Keratinocyte (primary cell): ENCODE data around the gene GSTM4. TPM values are rescaled to one million over a fixed set of nuclear protein-coding genes. Genes with fewer than 3 reads are reported as not detected.

Experiments
- DNase-seq: peaks from one replicate; pipeline ENCODE4 v3.0.0-alpha.2; 2011; ENCODE audit warnings: low read depth, missing footprints, low spot score
- FAIRE-seq: peaks from 2 replicates; lab custom pipeline; 2011; peaks lifted over from hg19 to GRCh38; lab: Jason Lieb, UNC
- H2AFZ ChIP-seq: 2 replicates; pipeline ENCODE4 v1.6.0; 2012; ENCODE audit warnings: low read length, control low read depth, inconsistent platforms; ENCODE audit not compliant: control insufficient read depth
- H3K27ac ChIP-seq: 2 replicates; pipeline ENCODE4 v1.5.1; 2011; ENCODE audit warnings: low read length; ENCODE audit not compliant: control insufficient read depth, insufficient read depth
- H3K27me3 ChIP-seq: 3 replicates; pipeline ENCODE4 v1.6.0; 2011; ENCODE audit warnings: low read length; ENCODE audit not compliant: control insufficient read depth, insufficient read depth; ENCODE audit errors: extremely low read depth
- H3K36me3 ChIP-seq, 2 experiments: 2 replicates in 1 of 2; 3 replicates in 1 of 2; pipeline ENCODE4 v1.5.1; 2011; ENCODE audit warnings: low read length in 2 of 2, mild to moderate bottlenecking in 1 of 2; ENCODE audit not compliant: control insufficient read depth in 2 of 2, insufficient read depth in 2 of 2; ENCODE audit errors: extremely low read depth in 1 of 2
- H3K4me1 ChIP-seq: 3 replicates; pipeline ENCODE4 v1.5.1; 2011; ENCODE audit warnings: low read length; ENCODE audit not compliant: control insufficient read depth, insufficient read depth; ENCODE audit errors: extremely low read depth
- H3K4me2 ChIP-seq: 3 replicates; pipeline ENCODE4 v1.6.0; 2011; ENCODE audit warnings: low read depth, low read length; ENCODE audit not compliant: control insufficient read depth, insufficient read depth; ENCODE audit errors: extremely low read depth
- H3K4me3 ChIP-seq, 3 experiments: fragments of 200-600 bp in 1 of 3; sonication (generic) in 1 of 3; 2 replicates in 2 of 3; 3 replicates in 1 of 3; pipeline ENCODE4 v1.5.1; 2011 to 2016; ENCODE audit warnings: low read length in 3 of 3, mild to moderate bottlenecking in 3 of 3, control low read depth in 2 of 3, inconsistent platforms in 1 of 3, low read depth in 1 of 3, mixed read lengths in 1 of 3, mixed run types in 1 of 3, moderate library complexity in 1 of 3; ENCODE audit not compliant: control insufficient read depth in 2 of 3, insufficient read depth in 2 of 3; ENCODE audit errors: extremely low read depth in 1 of 3
- H3K79me2 ChIP-seq: 2 replicates; pipeline ENCODE4 v1.6.0; 2012; ENCODE audit warnings: low read length; ENCODE audit not compliant: control insufficient read depth, insufficient read depth
- H3K9ac ChIP-seq: 3 replicates; pipeline ENCODE4 v1.6.0; 2011; ENCODE audit warnings: low read length; ENCODE audit not compliant: control insufficient read depth, insufficient read depth; ENCODE audit errors: extremely low read depth
- H3K9me1 ChIP-seq: 3 replicates; pipeline ENCODE4 v1.6.0; 2011; ENCODE audit warnings: low read length; ENCODE audit not compliant: control insufficient read depth, insufficient read depth; ENCODE audit errors: extremely low read depth
- H3K9me3 ChIP-seq: 2 replicates; pipeline ENCODE4 v1.5.1; 2012; ENCODE audit warnings: low read depth, low read length; ENCODE audit not compliant: control insufficient read depth
- H4K20me1 ChIP-seq: 3 replicates; pipeline ENCODE4 v1.6.0; 2011; ENCODE audit warnings: low read length; ENCODE audit not compliant: control insufficient read depth, insufficient read depth; ENCODE audit errors: extremely low read depth
- CTCF ChIP-seq, 3 experiments: IDR thresholded peaks in 1 of 3; conservative IDR thresholded peaks in 1 of 3; optimal IDR thresholded peaks in 1 of 3; 2 replicates in 2 of 3; 3 replicates in 1 of 3; pipeline versions ENCODE3 to v1.5.1; 2011; ENCODE audit warnings: low read length in 3 of 3, mild to moderate bottlenecking in 3 of 3, moderate library complexity in 2 of 3, control low read depth in 1 of 3, inconsistent platforms in 1 of 3; ENCODE audit not compliant: insufficient read depth in 2 of 3; ENCODE audit errors: extremely low read depth in 1 of 3
- EZH2 ChIP-seq: IDR thresholded peaks from one replicate; pipeline ENCODE4 v1.6.1; 2012; ENCODE audit warnings: inconsistent platforms, mild to moderate bottlenecking, low read length, moderate library complexity
- dilution Hi-C: fragments of 300-500 bp; cut with MboI; formaldehyde crosslinking; loops from one replicate; pipeline ENCODE4 v1.7.0; 2020; ENCODE audit warnings: low sequenced_read_pairs; ENCODE audit not compliant: extremely low pct_ligation_motif_present
- polyA plus RNA-seq, 5 experiments: library from polyadenylated mRNA; depleted of rRNA in 3 of 5; stranded (reverse) in 3 of 5; stranded (forward) in 1 of 5; unstranded in 1 of 5; fragments of >200 nt; gene quantifications; 1 replicate in 1 of 5; 2 replicates in 3 of 5; 3 replicates in 1 of 5; pipeline versions ENCODE4 v1.2.1 to v1.2.3, GENCODE V29; 2011 to 2012; ENCODE audit warnings: missing spikeins in 2 of 5, low read depth in 1 of 5, low replicate concordance in 1 of 5

GSTM4 gene
- polyA plus RNA-seq, 1 donor (not counting 4 experiments of a cell fraction or from before 2014, with no cell fraction given) = 15.9 TPM

GRCh38 chr1:109610609-109611307 lies 45.1 kb upstream of the GSTM4 start:
- Histone ChIP-seq H3K9ac (no peak overlapping the region), H3K4me2 (no peak overlapping the region)

GRCh38 chr1:109611308-109611990 lies 44.5 kb upstream of the GSTM4 start:
- Histone ChIP-seq H3K27me3 (no peaks in the 10 kb centered on the region), H4K20me1 (no peaks in the 10 kb centered on the region), H3K4me1 (peaks cover 9% of the 10 kb centered on the region), H3K79me2 (no peaks in the 10 kb centered on the region), H3K9me1 (no peaks in the 10 kb centered on the region), H2AFZ (no peak overlapping the region), H3K9me3 (no peaks in the 10 kb centered on the region), H3K27ac (no peak overlapping the region), H3K4me3 (no peak overlapping the region), H3K36me3 (no peaks in the 10 kb centered on the region), H3K4me2 (no peak overlapping the region), H3K9ac (no peak overlapping the region)
- FAIRE-seq = no peak
- DNase-seq = no peak
- dilution Hi-C loops = no loop called here
- TF ChIP-seq CTCF (optimal IDR thresholded peaks at IDR 0.05 in 1 of 3, IDR thresholded peaks at IDR 0.05 in 1 of 3, conservative IDR thresholded peaks at IDR 0.05 in 1 of 3; ENCODE audit: extremely low read depth in 1 of 3, insufficient read depth in 2 of 3, low read length in 3 of 3) (no peak), EZH2 (no peak)

More at GRCh38 chr1:109610609-109611307, 45.1 kb upstream of the GSTM4 start:
- TF ChIP-seq EZH2 (no peak), CTCF (optimal IDR thresholded peaks at IDR 0.05 in 1 of 3, IDR thresholded peaks at IDR 0.05 in 1 of 3, conservative IDR thresholded peaks at IDR 0.05 in 1 of 3; ENCODE audit: extremely low read depth in 1 of 3, insufficient read depth in 2 of 3, low read length in 3 of 3) (no peak)
- peaks cover 0 to 1% of the 10 kb centered on the region in 2 experiments for H3K36me3 ChIP-seq
- no peaks in the 10 kb centered on the region for H3K27me3 ChIP-seq
- no peak overlapping the region for H3K4me3 ChIP-seq
- dilution Hi-C loops = no loop called here
- no peak for FAIRE-seq
- H3K79me2 ChIP-seq = no peaks in the 10 kb centered on the region
- peaks cover 9% of the 10 kb centered on the region for H3K4me1 ChIP-seq
- H3K9me3 ChIP-seq = no peaks in the 10 kb centered on the region
- H3K9me1 ChIP-seq = no peaks in the 10 kb centered on the region
- H3K27ac ChIP-seq = no peak overlapping the region
- no peak overlapping the region for H2AFZ ChIP-seq
- H4K20me1 ChIP-seq = no peaks in the 10 kb centered on the region
- DNase-seq = no peak
